Endothelial cell of umbilical vein (primary cell): ENCODE measurements around the gene INPP5A. TPM values are rescaled to one million over a fixed set of nuclear protein-coding genes. Genes with fewer than 3 reads are reported as not detected.

Experiments
- BruUV-seq: library from RNA; stranded (reverse); fragments of 400-500 nt; replicated peaks from 2 replicates; lab custom pipeline; 2021; lab: Mats Ljungman, UMichigan
- CTCF ChIA-PET: fragments of 300-600, 350-600 bp; sonication (Branson Sonifier 250); formaldehyde crosslinking; loops from one replicate; lab custom pipeline; 2021; ENCODE audit warnings: antibody characterized with exemption, inconsistent platforms; lab: Charles Lee
- POLR2A ChIA-PET: fragments of 300-600, 350-600 bp; sonication (Branson Sonifier 250); formaldehyde crosslinking; loops from one replicate; lab custom pipeline; 2021; ENCODE audit warnings: antibody characterized with exemption, inconsistent platforms; lab: Charles Lee
- DNase-seq: peaks from one replicate; pipeline ENCODE4 v3.0.0-alpha.2; 2011; ENCODE audit warnings: low read depth, low spot score
- FAIRE-seq: peaks from 2 replicates; lab custom pipeline; 2011; peaks lifted over from hg19 to GRCh38; lab: Jason Lieb, UNC
- H2AFZ ChIP-seq: 2 replicates; pipeline ENCODE4 v1.6.0; 2012; ENCODE audit warnings: low read depth, low read length, control low read depth, inconsistent platforms
- H3K27ac ChIP-seq: 2 replicates; pipeline ENCODE4 v1.5.1; 2011; ENCODE audit warnings: low read depth, mild to moderate bottlenecking, control low read depth, low read length, moderate library complexity; ENCODE audit not compliant: insufficient read depth
- H3K27me3 ChIP-seq, 2 experiments: 2 replicates each; pipeline versions ENCODE4 v1.6.0 to v1.6.1; 2011; ENCODE audit warnings: low read length in 2 of 2, mixed read lengths in 1 of 2; ENCODE audit not compliant: control insufficient read depth in 2 of 2, insufficient read depth in 2 of 2
- H3K36me3 ChIP-seq, 2 experiments: 2 replicates in 1 of 2; 3 replicates in 1 of 2; pipeline ENCODE4 v1.5.1; 2011; ENCODE audit warnings: low read length in 2 of 2, mild to moderate bottlenecking in 1 of 2, moderate library complexity in 1 of 2; ENCODE audit not compliant: control insufficient read depth in 2 of 2, insufficient read depth in 2 of 2; ENCODE audit errors: extremely low read depth in 1 of 2
- H3K4me1 ChIP-seq: 3 replicates; pipeline ENCODE4 v1.5.1; 2011; ENCODE audit warnings: mild to moderate bottlenecking, low read length; ENCODE audit not compliant: control insufficient read depth, insufficient read depth; ENCODE audit errors: extremely low read depth
- H3K4me2 ChIP-seq: 2 replicates; pipeline ENCODE4 v1.6.1; 2011; ENCODE audit warnings: low read length, control low read depth, mixed read lengths; ENCODE audit not compliant: insufficient read depth
- H3K4me3 ChIP-seq, 3 experiments: fragments of 200-600 bp in 1 of 3; sonication (generic), shearing (Covaris generic) in 1 of 3; replicated peaks in 1 of 3; 2 replicates each; pipeline ENCODE4 v1.5.1; 2011 to 2016; ENCODE audit warnings: control low read depth in 3 of 3, low read length in 3 of 3, mild to moderate bottlenecking in 2 of 3, inconsistent platforms in 1 of 3, low read depth in 1 of 3, moderate library complexity in 1 of 3; ENCODE audit not compliant: insufficient read depth in 1 of 3
- H3K79me2 ChIP-seq: 2 replicates; pipeline ENCODE4 v1.6.0; 2012; ENCODE audit warnings: low read length, inconsistent platforms; ENCODE audit not compliant: control insufficient read depth, insufficient read depth
- H3K9ac ChIP-seq: replicated peaks from 2 replicates; pipeline ENCODE3; 2011; ENCODE audit warnings: low read length, control low read depth; ENCODE audit not compliant: insufficient read depth; ENCODE audit errors: extremely low read depth
- H3K9me1 ChIP-seq: replicated peaks from 3 replicates; pipeline ENCODE4 v1.6.0; 2011; ENCODE audit warnings: mild to moderate bottlenecking, low read length; ENCODE audit not compliant: control insufficient read depth, insufficient read depth; ENCODE audit errors: extremely low read depth
- H3K9me3 ChIP-seq: replicated peaks from 2 replicates; pipeline ENCODE4 v1.5.1; 2012; ENCODE audit warnings: low read length, inconsistent platforms; ENCODE audit not compliant: control insufficient read depth, insufficient read depth
- H4K20me1 ChIP-seq: replicated peaks from 2 replicates; pipeline ENCODE3; 2011; ENCODE audit warnings: mild to moderate bottlenecking, low read length; ENCODE audit not compliant: control insufficient read depth, insufficient read depth; ENCODE audit errors: extremely low read depth
- CTCF ChIP-seq, 2 donors: IDR thresholded peaks; 1 replicate in 1 of 2; 2 replicates in 1 of 2; pipeline ENCODE4 v1.5.1; 2011; ENCODE audit warnings: low read length in 2 of 2, mild to moderate bottlenecking in 2 of 2, moderate library complexity in 2 of 2, control low read depth in 1 of 2, inconsistent platforms in 1 of 2, low read depth in 1 of 2; ENCODE audit not compliant: insufficient read depth in 1 of 2; ENCODE audit errors: extremely low read depth in 1 of 2
- EZH2 ChIP-seq: IDR thresholded peaks from 2 replicates; pipeline ENCODE4 v1.6.1; 2012; ENCODE audit warnings: borderline replicate concordance, low read depth, mild to moderate bottlenecking, moderate library complexity, low read length, inconsistent platforms; ENCODE audit not compliant: severe bottlenecking
- FOS ChIP-seq: IDR thresholded peaks from 2 replicates; pipeline ENCODE4 v1.6.1; 2011; ENCODE audit warnings: mild to moderate bottlenecking, low read length, moderate library complexity, borderline replicate concordance; ENCODE audit not compliant: insufficient read depth
- GATA2 ChIP-seq: IDR thresholded peaks from 2 replicates; pipeline ENCODE4 v1.7.0; 2011; ENCODE audit warnings: low read depth, mild to moderate bottlenecking, moderate library complexity, mixed read lengths, low read length; ENCODE audit not compliant: insufficient read length, insufficient read depth
- JUN ChIP-seq: IDR thresholded peaks from 2 replicates; pipeline ENCODE4 v1.6.1; 2011; ENCODE audit warnings: borderline replicate concordance, low read depth; ENCODE audit not compliant: insufficient read length, insufficient read depth
- MAX ChIP-seq: IDR thresholded peaks from 2 replicates; pipeline ENCODE4 v1.6.1; 2011; ENCODE audit not compliant: insufficient read depth, insufficient read length
- MYC ChIP-seq: IDR thresholded peaks from one replicate; pipeline ENCODE4 v1.6.1; 2011; ENCODE audit warnings: mild to moderate bottlenecking, low read depth, low read length
- POLR2A ChIP-seq: IDR thresholded peaks from 2 replicates; pipeline ENCODE4 v1.6.1; 2012; ENCODE audit warnings: low read depth, mild to moderate bottlenecking, control low read depth, low read length
- POLR2AphosphoS5 ChIP-seq: IDR thresholded peaks from 2 replicates; pipeline ENCODE4 v1.6.1; 2012; ENCODE audit warnings: low read depth, mild to moderate bottlenecking, control low read depth, low read length, moderate library complexity; ENCODE audit not compliant: insufficient read depth
- dilution Hi-C: fragments of 300-500 bp; cut with MboI; formaldehyde crosslinking; loops from one replicate; pipeline ENCODE4 v1.15.0; 2019; ENCODE audit warnings: low sequenced_read_pairs; ENCODE audit not compliant: extremely low pct_ligation_motif_present
- intact Hi-C: fragments of 100-400 bp; cut with micrococcal nuclease; formaldehyde crosslinking; loops from one replicate; pipeline ENCODE4 v1.10.0; 2022
- polyA plus RNA-seq, 4 experiments: library from polyadenylated mRNA; depleted of rRNA in 3 of 4; stranded (reverse) in 3 of 4; unstranded in 1 of 4; fragments of >200 nt; gene quantifications; 2 replicates each; pipeline versions ENCODE4 v1.2.1 to v1.2.3, GENCODE V29; 2011 to 2012; ENCODE audit warnings: missing spikeins in 1 of 4
- total RNA-seq: library from RNA; stranded (reverse); gene quantifications from 2 replicates; pipeline ENCODE4 v1.2.3, GENCODE V29; 2021

Gene INPP5A
- total and polyA plus RNA-seq, 2 donors (not counting 3 experiments of a cell fraction or from before 2014, with no cell fraction given) = 22.9 to 33.2 TPM

GRCh38 chr10:132652936-132653590 is 115.5 kb downstream of the INPP5A start:
- no peaks in the 10 kb centered on the region for H3K9me3 ChIP-seq
- H3K4me2 ChIP-seq = no peak overlapping the region
- H3K9ac ChIP-seq = no peak overlapping the region
- H3K27me3 ChIP-seq = no peaks in the 10 kb centered on the region
- no peaks in the 10 kb centered on the region for H3K36me3 ChIP-seq
- FAIRE-seq (no peak), DNase-seq (no peak)
- no peaks in the 10 kb centered on the region for H3K79me2 ChIP-seq
- POLR2A ChIA-PET = no interaction called here
- H2AFZ ChIP-seq = no peak overlapping the region
- no peak overlapping the region for H3K27ac ChIP-seq
- BruUV-seq = no TSS peak
- H3K9me1 ChIP-seq = no peaks in the 10 kb centered on the region
- H4K20me1 ChIP-seq = no peaks in the 10 kb centered on the region
- intact Hi-C loops = no loop called here
- no peak overlapping the region for H3K4me3 ChIP-seq
- dilution Hi-C loops = no loop called here
- no peak for TF ChIP-seq MYC
- TF ChIP-seq GATA2 = no peak
- no peak for TF ChIP-seq CTCF (IDR thresholded peaks at IDR 0.05; ENCODE audit: extremely low read depth in 1 of 2, insufficient read depth in 1 of 2, low read depth in 1 of 2, low read length in 2 of 2)
- TF ChIP-seq EZH2 = no peak
- no peak for TF ChIP-seq JUN
- no peak for TF ChIP-seq FOS
- no peak for TF ChIP-seq POLR2AphosphoS5
- no peak for TF ChIP-seq MAX
- TF ChIP-seq POLR2A = no peak
- CTCF ChIA-PET = interaction anchor here (1.0 kb wide), 1 partner anchor 15 kb away, joined by 3 read pairs; no protein-coding TSS in a partner anchor
- H3K4me1 ChIP-seq = no peaks in the 10 kb centered on the region
